ENCODE results near the gene C10orf71.

C10orf71 gene

GRCh38 chr10:49363309-49364031 lies 64.5 kb downstream of the C10orf71 start:
- TF ChIP-seq EZH2 (optimal IDR thresholded peaks at IDR 0.05; ENCODE audit: low read depth, low read length) = no peak
- no peak for TF ChIP-seq EZH2phosphoT487 (IDR thresholded peaks at IDR 0.05; ENCODE audit: low read length)
- TF ChIP-seq, protein P1, sequence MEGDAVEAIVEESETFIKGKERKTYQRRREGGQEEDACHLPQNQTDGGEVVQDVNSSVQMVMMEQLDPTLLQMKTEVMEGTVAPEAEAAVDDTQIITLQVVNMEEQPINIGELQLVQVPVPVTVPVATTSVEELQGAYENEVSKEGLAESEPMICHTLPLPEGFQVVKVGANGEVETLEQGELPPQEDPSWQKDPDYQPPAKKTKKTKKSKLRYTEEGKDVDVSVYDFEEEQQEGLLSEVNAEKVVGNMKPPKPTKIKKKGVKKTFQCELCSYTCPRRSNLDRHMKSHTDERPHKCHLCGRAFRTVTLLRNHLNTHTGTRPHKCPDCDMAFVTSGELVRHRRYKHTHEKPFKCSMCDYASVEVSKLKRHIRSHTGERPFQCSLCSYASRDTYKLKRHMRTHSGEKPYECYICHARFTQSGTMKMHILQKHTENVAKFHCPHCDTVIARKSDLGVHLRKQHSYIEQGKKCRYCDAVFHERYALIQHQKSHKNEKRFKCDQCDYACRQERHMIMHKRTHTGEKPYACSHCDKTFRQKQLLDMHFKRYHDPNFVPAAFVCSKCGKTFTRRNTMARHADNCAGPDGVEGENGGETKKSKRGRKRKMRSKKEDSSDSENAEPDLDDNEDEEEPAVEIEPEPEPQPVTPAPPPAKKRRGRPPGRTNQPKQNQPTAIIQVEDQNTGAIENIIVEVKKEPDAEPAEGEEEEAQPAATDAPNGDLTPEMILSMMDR (IDR thresholded peaks at IDR 0.05; ENCODE audit: low read length) = no peak
- H4K20me1 ChIP-seq (ENCODE audit: insufficient read depth, low read length) = no peaks in the 10 kb centered on the region
- H3K4me3 ChIP-seq (ENCODE audit: low read length) = no peak overlapping the region
- H3K27ac ChIP-seq (ENCODE audit: low read length) = no peak overlapping the region
- H3K9ac ChIP-seq (ENCODE audit: low read length) = no peak overlapping the region
- no peaks in the 10 kb centered on the region for H3K79me2 ChIP-seq (ENCODE audit: low read length)
- H3K9me2 ChIP-seq (replicated peaks; ENCODE audit: insufficient read depth, low read length) = no peaks in the 10 kb centered on the region
- no peak for DNase-seq
- no peaks in the 10 kb centered on the region for H3F3A ChIP-seq (ENCODE audit: insufficient read depth, low read length)
- H2AFZ ChIP-seq (ENCODE audit: low read length) = no peak overlapping the region
- H3K9me3 ChIP-seq (replicated peaks; ENCODE audit: insufficient read depth, low read length) = no peaks in the 10 kb centered on the region
- H3K4me1 ChIP-seq (ENCODE audit: low read length) = no peaks in the 10 kb centered on the region
- H3K36me3 ChIP-seq (replicated peaks; ENCODE audit: insufficient read depth, low read length) = no peaks in the 10 kb centered on the region
- H3K4me2 ChIP-seq (ENCODE audit: low read depth, low read length) = no peak overlapping the region
- no peaks in the 10 kb centered on the region for H3K27me3 ChIP-seq (replicated peaks; ENCODE audit: insufficient read depth, low read length)

- no peaks in the 10 kb centered on the region for H3K27me3 ChIP-seq (replicated peaks; ENCODE audit: insufficient read depth, low read length)
- H3F3A ChIP-seq (ENCODE audit: insufficient read depth, low read length) = no peaks in the 10 kb centered on the region
- no peak overlapping the region for H2AFZ ChIP-seq (ENCODE audit: low read length)
- TF ChIP-seq EZH2 (optimal IDR thresholded peaks at IDR 0.05; ENCODE audit: low read depth, low read length) = no peak
- TF ChIP-seq, protein P1 (IDR thresholded peaks at IDR 0.05; ENCODE audit: low read length) = no peak
- no peak for TF ChIP-seq EZH2phosphoT487 (IDR thresholded peaks at IDR 0.05; ENCODE audit: low read length)
- no peak overlapping the region for H3K27ac ChIP-seq (ENCODE audit: low read length)
- no peaks in the 10 kb centered on the region for H3K4me1 ChIP-seq (ENCODE audit: low read length)
- H3K36me3 ChIP-seq (replicated peaks; ENCODE audit: insufficient read depth, low read length) = no peaks in the 10 kb centered on the region
- DNase-seq = no peak
- no peak overlapping the region for H3K4me3 ChIP-seq (ENCODE audit: low read length)
- H3K4me2 ChIP-seq (ENCODE audit: low read depth, low read length) = no peak overlapping the region
- H3K79me2 ChIP-seq (ENCODE audit: low read length) = no peaks in the 10 kb centered on the region
- H4K20me1 ChIP-seq (ENCODE audit: insufficient read depth, low read length) = no peaks in the 10 kb centered on the region
- H3K9ac ChIP-seq (ENCODE audit: low read length) = no peak overlapping the region
- H3K9me2 ChIP-seq (replicated peaks; ENCODE audit: insufficient read depth, low read length) = no peaks in the 10 kb centered on the region
- H3K9me3 ChIP-seq (replicated peaks; ENCODE audit: insufficient read depth, low read length) = no peaks in the 10 kb centered on the region
These were observed 65.1 kb downstream of the C10orf71 start for GRCh38 chr10:49364051-49364450.

DNA sequence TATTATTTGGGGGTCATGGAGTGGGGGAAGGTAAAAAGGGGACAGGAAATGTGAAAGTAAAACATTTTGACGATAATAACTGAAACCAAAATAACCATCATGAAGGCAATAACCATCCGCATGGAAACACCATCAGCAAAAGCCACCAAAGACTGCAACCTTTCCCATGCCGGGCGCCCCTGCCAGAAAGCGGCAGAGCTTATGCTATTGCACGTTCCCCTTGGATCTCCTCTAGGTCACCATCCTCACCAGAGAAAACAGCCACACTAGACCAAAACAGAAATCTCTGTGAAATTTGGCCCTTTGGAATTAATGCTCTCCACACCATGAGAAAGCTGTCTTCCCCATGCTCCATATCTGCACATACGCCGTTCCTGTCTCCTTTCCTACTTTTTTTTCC lies 65.8 kb downstream of the C10orf71 start:
- no peak overlapping the region for H2AFZ ChIP-seq (ENCODE audit: low read length)
- H3F3A ChIP-seq (ENCODE audit: insufficient read depth, low read length) = no peaks in the 10 kb centered on the region
- no peak for TF ChIP-seq EZH2 (optimal IDR thresholded peaks at IDR 0.05; ENCODE audit: low read depth, low read length)
- TF ChIP-seq, protein P1 (IDR thresholded peaks at IDR 0.05; ENCODE audit: low read length) = no peak
- TF ChIP-seq EZH2phosphoT487 (IDR thresholded peaks at IDR 0.05; ENCODE audit: low read length) = no peak
- H3K9ac ChIP-seq (ENCODE audit: low read length) = no peak overlapping the region
- no peak overlapping the region for H3K27ac ChIP-seq (ENCODE audit: low read length)
- H3K9me2 ChIP-seq (replicated peaks; ENCODE audit: insufficient read depth, low read length) = no peaks in the 10 kb centered on the region
- H3K4me2 ChIP-seq (ENCODE audit: low read depth, low read length) = no peak overlapping the region
- no peaks in the 10 kb centered on the region for H3K27me3 ChIP-seq (replicated peaks; ENCODE audit: insufficient read depth, low read length)
- H3K36me3 ChIP-seq (replicated peaks; ENCODE audit: insufficient read depth, low read length) = no peaks in the 10 kb centered on the region
- no peak for DNase-seq
- H3K4me3 ChIP-seq (ENCODE audit: low read length) = no peak overlapping the region
- no peaks in the 10 kb centered on the region for H3K79me2 ChIP-seq (ENCODE audit: low read length)
- H4K20me1 ChIP-seq (ENCODE audit: insufficient read depth, low read length) = no peaks in the 10 kb centered on the region
- no peaks in the 10 kb centered on the region for H3K4me1 ChIP-seq (ENCODE audit: low read length)
- no peaks in the 10 kb centered on the region for H3K9me3 ChIP-seq (replicated peaks; ENCODE audit: insufficient read depth, low read length)
